Kidney epithelial cell (primary cell): Measurements from ENCODE around the gene LGALS12. TPM values are rescaled to one million over a fixed set of nuclear protein-coding genes. Genes with fewer than 3 reads are reported as not detected.

Experiments
- DNase-seq: peaks from one replicate; pipeline ENCODE4 v3.0.0-alpha.2; 2010; ENCODE audit warnings: low read depth
- H3K27me3 ChIP-seq: 2 replicates; pipeline ENCODE4 v1.6.0; 2011; ENCODE audit warnings: low read length; ENCODE audit not compliant: control insufficient read depth, insufficient read depth
- H3K36me3 ChIP-seq: 2 replicates; pipeline ENCODE4 v1.5.1; 2011; ENCODE audit warnings: low read length; ENCODE audit not compliant: control insufficient read depth, insufficient read depth
- H3K4me3 ChIP-seq: 2 replicates; pipeline ENCODE4 v1.5.1; 2011; ENCODE audit warnings: low read depth, mild to moderate bottlenecking, control low read depth, low read length
- total RNA-seq: library from RNA; depleted of rRNA; stranded (reverse); fragments of >200 nt; gene quantifications from 2 replicates; pipeline ENCODE4 v1.2.3, GENCODE V29; 2015
- TF ChIP-seq, protein P1 (sequence below): IDR thresholded peaks from 2 replicates; pipeline ENCODE4 v1.5.1; 2011; ENCODE audit warnings: mild to moderate bottlenecking, moderate library complexity, low read length, control low read depth, inconsistent platforms; ENCODE audit not compliant: insufficient read depth, poor library complexity, severe bottlenecking

Gene LGALS12
- total RNA-seq, 1 donor from 2014 or later, result not detected

DNA sequence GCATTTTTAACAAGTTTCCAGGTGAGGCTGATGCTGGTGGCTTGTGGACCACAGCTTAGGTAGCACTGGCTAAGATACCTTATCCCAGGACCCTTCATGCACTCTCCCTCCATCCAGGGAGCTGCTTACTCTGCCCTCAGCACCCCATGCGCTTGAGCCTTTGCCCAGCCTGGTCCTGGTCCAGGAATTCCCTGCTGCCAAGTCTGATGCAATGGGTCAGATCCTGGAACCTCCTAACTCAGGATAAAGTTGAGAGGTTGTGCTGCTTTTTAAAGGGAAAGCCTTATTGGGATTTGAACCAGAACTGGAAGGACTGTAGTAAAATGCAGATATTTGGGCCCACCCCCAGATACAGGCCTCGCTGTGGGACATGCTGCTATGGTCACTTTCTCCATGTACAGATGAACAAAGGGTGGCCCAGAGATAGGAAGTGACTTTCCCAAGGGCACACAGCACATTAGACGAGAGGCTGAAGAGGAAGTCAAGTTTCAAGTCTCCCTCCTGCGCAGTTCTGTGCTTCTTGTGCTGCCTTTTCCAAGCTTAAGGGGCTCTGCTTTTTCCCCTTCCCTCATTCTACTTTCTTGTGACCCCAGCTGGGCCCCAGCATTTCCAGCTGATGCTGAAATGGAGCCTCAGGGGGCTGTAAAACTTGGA lies 824 bp upstream of the LGALS12 start:
- Histone ChIP-seq H3K36me3 (no peaks in the 10 kb centered on the region), H3K4me3 (no peak overlapping the region), H3K27me3 (no peaks in the 10 kb centered on the region)
- TF ChIP-seq, protein P1, sequence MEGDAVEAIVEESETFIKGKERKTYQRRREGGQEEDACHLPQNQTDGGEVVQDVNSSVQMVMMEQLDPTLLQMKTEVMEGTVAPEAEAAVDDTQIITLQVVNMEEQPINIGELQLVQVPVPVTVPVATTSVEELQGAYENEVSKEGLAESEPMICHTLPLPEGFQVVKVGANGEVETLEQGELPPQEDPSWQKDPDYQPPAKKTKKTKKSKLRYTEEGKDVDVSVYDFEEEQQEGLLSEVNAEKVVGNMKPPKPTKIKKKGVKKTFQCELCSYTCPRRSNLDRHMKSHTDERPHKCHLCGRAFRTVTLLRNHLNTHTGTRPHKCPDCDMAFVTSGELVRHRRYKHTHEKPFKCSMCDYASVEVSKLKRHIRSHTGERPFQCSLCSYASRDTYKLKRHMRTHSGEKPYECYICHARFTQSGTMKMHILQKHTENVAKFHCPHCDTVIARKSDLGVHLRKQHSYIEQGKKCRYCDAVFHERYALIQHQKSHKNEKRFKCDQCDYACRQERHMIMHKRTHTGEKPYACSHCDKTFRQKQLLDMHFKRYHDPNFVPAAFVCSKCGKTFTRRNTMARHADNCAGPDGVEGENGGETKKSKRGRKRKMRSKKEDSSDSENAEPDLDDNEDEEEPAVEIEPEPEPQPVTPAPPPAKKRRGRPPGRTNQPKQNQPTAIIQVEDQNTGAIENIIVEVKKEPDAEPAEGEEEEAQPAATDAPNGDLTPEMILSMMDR, result no peak
- DNase-seq, result no peak

DNA sequence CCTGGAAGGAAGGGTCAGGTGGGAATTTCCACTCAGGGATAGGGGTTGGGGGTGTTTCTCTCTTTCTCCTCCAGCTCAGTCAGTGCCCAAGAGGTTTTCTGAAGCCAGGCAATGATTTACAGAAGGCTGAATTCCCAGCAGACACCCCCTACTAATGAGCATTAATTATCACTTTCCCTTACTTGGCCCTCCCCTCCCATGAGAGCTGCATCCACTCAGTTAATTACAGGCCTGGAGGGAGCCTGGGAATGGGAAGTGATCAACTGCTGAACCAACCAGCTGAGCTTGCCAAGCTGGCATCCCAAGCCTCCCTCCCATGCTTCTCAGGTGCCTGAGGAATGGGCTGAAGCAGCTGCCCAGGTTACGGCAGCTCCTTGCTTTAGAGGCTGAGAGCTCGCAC lies 992 bp downstream of the LGALS12 start:
- H3K4me3 ChIP-seq, result no peak overlapping the region
- TF ChIP-seq, protein P1, result no peak
- no peaks in the 10 kb centered on the region for H3K36me3 ChIP-seq
- DNase-seq, result no peak
- H3K27me3 ChIP-seq, result no peaks in the 10 kb centered on the region

DNA sequence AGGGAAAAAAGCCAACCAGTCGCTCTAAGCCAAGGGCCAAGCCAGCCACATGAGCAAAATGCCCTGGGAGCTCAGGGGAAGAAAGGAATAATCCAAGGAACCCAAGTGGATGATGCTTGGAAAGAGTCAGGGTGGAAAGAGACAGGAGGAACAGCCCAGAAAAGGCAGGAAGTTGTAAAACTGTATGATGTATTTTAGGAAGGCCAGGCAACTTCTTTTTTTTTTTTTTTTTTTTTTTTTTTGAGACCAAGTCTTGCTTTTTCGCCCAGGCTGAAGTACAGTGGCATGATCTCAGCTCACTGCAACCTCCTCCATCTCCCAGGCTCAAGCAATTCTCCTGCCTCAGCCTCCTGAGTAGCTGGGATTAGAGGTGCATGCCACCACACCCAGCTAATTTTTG lies 1.6 kb downstream of the LGALS12 start:
- TF ChIP-seq, protein P1, result no peak
- no peak for DNase-seq
- Histone ChIP-seq H3K36me3 (no peaks in the 10 kb centered on the region), H3K27me3 (no peaks in the 10 kb centered on the region), H3K4me3 (no peak overlapping the region)

DNA sequence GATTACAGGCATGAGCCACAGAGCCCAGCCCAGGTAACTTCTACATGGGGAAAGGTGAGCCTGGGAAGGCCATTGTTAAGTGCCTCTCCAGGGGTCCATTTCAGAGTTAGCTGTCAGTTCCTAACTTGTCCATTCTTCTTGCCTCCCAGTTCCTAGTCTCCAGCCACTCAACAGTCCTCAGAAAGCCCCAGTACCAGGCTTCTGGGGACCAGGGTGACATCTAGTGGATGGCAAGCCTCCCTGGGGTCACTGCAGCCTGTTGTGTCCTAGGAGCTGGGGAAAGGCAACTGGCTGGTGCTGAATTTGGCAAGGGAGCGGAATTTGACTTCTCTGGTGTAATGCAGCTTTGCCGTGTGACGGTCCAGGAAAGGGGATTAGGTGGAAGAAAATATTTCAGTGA lies 2.1 kb downstream of the LGALS12 start:
- no peak for DNase-seq
- TF ChIP-seq, protein P1, result peak; percentile 31
- no peak overlapping the region for H3K4me3 ChIP-seq
- no peaks in the 10 kb centered on the region for H3K36me3 ChIP-seq
- no peaks in the 10 kb centered on the region for H3K27me3 ChIP-seq

DNA sequence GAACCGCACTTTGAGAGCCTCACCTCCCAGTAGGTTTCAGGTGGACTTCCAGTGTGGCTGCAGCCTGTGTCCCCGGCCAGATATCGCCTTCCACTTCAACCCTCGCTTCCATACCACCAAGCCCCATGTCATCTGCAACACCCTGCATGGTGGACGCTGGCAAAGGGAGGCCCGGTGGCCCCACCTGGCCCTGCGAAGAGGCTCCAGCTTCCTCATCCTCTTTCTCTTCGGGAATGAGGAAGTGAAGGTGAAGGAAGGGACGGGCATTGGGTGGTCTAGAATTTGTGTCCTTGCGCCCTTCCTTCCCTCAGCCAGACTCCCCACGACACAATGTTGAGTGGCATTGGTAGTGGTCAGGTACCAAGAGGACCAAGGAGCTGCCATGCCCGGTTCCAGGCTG lies 2.9 kb downstream of the LGALS12 start:
- no peak overlapping the region for H3K4me3 ChIP-seq
- H3K36me3 ChIP-seq, result no peaks in the 10 kb centered on the region
- H3K27me3 ChIP-seq, result no peaks in the 10 kb centered on the region
- no peak for DNase-seq
- TF ChIP-seq, protein P1, result no peak
